GM18861 (cell line): ENCODE measurements around the gene BPNT1.
A peak's percentile ranks its signal among the peaks of the same experiment; 100 is the strongest.
"Not testable (repeated sequence)": the region's sequence is repeated elsewhere in the genome, so short reads cannot be mapped to it uniquely, and the experiment has no call there.

Experiments used
- ATAC-seq: cut with Tn5 transposase; IDR thresholded peaks from one replicate; pipeline ENCODE4 v1.9.1; 2021; ENCODE audit not compliant: unreplicated experiment

Gene BPNT1

DNA sequence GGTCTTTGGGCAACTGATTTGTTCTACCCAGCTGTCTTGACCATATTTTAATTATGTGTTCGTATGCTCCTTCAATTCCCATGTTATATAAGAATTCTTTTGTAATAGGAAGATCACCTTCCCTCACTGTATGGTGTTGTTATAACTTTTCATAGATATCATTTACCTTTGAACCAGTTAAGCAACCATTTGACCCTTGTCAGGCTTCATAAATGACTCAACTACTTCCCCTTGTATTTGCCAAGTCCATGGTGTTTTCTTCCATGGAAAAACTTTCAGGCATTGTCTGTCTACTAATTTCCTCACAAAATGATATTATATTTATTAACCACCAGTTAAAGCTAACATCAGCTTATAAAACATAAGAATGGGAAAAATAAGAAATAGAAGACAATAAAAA lies 5.1 kb downstream of the BPNT1 start:
- ATAC-seq = no peak

DNA sequence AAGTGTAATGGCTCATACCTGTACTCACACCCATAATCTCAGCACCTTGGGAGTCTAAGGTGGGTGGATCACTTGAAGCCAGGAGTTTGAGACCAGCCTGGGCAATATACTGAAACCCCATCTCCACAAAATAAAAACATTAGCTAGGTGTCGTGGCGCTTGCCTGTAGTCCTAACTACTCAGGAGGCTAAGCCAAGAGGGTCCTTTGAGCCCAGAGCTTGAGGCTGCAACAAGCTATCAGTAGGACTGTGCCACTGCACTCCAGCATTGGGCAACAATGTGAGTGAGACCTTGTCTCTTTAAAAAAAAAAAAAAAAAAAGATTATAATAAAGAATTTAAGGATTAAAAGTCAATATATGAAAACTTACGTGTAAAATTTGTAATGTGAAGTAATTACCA lies 11.7 kb downstream of the BPNT1 start:
- no peak for ATAC-seq

DNA sequence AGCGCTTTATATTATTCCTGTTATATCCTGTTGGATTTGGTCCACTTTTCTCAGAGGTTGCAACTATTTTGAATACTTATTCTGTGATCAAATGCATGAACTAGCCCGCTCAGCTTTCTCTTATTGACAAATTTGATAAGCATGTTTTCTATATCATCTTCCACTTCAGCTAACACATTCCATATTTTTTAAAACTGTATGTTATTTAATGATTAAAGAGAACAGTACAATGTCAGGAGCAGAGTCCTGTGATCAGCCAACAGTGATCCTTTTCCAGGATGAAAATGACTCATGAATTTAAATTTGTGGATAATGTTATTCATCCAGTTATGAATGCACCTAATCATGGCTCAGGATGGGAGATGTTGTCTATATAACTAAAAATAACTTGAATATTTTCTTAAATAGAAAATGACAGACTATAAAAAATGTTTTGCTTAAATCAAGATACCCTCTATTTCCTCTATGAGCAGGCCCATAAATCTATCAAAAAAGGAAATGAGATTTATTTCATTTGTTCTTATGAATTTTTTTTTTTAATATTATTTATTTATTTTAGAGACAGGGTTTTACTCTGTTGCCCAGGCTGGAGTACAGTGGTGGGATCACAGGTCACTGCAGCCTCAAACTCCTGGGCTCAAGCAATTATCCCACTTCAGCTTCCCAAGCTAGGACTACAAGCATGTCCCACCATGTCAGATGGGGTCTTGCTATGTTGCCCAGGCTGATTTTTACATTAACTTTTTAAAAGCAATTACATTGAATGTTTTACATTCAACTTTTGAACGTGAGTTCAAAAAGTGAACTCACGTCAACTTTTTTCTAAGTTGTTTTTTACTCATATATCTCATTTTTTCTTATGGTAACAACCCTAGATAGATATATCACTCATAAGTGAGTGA lies 12.5 kb downstream of the BPNT1 start:
- ATAC-seq = no peak

DNA sequence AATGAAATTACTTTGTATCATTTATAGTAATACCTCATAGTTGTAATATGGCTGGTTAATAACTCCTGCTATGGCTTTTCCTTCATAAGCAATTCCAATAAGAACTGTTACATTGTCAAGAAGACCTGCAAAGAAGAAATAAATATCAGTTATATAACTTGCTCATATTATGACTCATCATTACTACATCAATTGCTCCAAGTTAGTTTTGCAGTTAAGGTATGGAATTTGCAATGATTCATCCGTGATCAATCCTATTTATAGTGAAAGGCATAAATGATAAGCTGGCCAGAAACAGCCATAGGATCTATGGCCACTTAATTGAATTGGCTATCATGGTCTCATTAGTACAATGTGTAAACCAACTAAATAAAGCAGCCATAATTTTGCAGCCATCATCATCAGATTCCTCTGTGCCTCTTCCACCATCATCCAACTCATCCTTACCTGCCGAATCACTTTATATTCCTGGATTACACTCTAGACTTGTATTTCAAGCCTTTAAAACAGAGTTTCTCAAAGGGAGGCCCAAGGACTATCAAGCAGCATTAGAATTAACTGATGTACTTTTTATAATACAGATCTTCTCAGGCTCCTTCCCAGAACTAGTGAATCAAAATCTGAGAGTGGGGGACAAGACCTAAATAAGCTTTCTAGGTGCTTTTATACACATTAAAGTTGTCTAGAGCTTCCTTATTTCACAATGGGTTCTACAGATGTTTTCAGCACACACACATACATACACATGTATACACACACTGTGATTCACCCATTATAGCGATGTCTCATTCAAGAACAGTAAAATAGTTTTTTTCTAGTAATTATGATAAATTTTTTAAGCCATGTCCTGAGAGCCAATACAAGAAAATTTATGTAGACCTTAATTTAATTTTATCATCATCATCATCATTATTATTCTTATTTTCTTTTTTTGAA lies 22.1 kb downstream of the BPNT1 start:
- ATAC-seq = no peak

DNA sequence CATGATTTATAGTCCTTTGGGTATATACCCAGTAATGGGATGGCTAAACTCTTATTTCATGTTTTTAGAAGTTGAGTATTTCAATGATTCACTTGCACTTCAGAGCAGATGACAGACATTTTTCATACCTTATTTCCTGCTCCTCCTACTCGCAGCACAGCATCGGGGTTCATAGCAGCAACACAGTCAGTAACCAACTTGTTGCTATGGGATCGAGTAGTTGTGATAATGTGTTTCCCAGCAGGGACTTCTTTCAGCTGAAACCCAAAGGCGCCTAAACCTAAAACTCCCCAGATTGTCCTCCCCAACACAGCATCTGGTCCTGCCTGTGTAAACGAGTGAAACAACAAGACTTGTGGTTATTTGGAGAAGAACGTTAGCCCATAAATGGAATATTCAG lies 27.0 kb downstream of the BPNT1 start:
- ATAC-seq = no peak

DNA sequence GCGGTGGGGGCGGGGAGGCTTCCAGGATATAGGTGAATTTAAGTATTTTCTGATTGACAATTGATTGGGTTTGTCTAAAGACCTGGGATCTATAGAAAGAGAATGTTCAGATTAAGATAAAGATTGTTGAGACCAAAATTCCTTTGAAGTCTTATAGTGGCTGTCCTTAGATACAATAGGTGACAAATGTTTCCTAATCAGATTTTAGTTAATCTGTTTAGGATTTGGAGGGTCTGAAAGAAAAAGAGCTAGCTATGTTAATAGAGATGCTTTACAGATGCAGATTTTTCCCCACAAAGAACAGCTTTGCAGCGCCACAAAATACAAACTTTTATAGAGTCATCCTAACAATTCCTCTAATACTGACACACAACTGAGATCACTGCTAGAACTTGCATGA lies 28.7 kb downstream of the BPNT1 start:
- no peak for ATAC-seq

DNA sequence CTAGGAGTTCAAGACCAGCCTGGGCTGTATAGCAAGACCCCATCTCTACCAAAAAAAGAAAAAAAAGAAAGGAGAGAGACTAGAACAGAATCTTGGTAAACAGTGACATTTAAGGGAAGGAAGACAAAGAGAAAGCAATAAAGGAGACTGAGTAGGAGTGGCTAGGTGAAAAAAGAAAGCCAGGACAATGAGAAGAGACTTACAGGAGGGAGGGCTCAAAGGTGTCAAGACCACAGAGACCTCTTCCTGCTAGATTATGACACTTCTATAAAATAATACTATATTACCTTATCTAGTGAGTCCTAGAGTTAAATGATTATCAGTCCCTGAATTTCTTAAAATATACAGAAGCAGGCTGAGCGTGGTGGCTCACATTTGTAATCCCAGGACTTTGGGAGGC lies 33.2 kb downstream of the BPNT1 start:
- ATAC-seq = no peak

DNA sequence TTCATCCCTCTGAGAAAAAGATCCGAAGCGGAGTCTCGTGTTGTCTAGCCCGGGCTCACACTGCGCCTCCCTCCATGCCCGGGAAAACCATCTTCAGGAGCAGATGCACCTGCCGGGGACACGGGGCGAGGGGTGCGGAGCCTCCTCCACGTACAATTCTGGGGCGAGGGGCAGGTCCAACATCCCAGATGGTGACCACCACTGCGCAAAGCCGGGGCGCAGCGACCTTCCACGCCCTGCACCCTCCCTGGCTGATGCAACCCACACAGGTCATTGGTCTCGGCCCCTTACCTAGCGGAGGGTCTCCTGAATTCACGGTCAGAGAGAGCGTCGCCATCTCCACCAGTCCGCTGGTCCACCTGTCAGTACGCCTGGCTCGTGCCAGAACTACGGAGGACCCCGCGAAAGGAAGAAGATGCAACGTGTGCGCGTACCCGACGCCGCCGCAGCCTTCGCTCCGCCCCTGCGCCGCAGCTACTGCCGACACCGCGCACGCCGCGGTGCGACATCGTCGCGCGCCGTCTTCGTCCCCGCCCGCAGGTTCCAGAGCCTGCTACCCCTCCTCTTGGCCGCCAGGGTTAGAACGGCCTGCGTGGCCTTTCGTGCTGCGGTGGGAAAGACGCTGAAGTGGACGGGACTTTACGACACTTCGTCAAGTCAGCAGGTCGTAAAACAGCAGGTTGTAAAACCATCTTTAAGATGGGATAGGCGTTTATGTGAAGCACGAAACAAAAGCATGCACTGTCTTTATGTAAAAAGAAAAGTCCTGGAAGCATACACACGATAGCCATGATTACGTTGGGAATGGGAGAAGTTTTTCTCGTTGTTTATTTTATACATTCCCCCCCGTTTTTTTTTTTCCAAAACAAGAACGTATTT lies 43.3 kb downstream of the BPNT1 start, which contains the start of gene EPRS1:
EPRS1 (minus strand) TSS at position 454 of the 879 bp plus-strand sequence; CDS start at position 337, 117 bp downstream.
- ATAC-seq = peak; percentile 99

DNA sequence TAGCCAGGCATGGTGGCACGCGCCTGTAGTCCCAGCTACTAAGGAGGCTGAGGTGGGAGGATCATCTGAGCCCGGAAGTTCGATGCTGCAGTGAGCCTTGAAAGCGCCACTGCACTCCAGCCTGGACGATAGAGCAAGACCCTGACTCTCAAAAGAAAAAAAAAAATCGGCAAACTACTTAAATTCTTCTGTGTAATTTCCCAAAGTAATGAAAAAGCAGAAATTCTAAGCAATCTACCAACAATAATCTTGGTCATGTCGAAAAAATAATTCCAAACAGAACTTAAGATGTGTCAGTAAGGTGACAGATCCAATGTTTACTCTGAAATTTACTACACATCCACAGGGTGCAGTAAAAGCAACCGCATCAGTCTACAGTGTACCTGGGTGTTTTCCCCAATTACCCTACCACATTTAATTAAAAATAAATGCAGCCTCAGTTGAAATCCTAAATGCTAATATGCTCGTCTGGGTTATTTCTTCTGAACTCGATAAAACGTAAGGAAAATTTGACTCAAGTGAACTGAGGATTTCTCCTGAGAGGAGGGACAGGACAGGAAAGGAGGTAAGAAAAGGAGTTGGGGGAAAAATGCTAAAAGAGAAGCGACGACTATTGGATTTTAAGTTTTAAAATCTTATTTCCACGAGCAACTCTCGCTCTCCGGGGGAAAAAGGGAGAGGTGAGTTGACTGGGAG lies 44.1 kb downstream of the BPNT1 start:
- no peak for ATAC-seq

DNA sequence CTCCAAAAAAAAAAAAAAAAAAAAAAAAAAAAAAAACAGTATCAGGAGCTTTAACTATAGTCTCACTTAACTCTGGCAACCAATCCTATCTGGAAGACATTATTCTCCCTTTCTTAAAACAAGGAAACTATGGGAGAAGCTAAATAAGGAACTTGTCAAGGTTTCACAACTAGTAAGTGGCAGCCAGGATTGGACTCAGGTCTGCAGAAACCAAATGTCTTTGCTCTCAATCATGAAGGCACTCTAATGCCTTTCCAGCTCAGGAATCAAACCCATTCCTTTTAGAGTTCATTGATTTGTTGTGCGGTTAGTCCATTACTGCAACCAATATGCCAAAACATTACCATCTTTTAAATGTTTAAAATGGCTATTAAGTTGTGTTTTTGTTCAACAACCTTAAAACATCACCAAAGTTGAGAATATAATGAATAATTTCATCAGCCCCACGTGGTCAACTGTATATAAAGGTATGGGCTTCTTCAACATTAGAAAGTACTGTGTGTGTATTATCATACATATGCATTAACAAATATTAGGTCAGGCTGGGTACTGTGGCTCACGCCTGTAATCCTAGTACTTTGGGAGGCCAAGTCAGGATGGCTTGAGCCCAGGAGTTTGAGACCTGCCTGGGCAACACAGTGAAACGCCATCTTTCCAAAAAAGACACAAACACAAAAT lies 44.8 kb downstream of the BPNT1 start:
- no peak for ATAC-seq

DNA sequence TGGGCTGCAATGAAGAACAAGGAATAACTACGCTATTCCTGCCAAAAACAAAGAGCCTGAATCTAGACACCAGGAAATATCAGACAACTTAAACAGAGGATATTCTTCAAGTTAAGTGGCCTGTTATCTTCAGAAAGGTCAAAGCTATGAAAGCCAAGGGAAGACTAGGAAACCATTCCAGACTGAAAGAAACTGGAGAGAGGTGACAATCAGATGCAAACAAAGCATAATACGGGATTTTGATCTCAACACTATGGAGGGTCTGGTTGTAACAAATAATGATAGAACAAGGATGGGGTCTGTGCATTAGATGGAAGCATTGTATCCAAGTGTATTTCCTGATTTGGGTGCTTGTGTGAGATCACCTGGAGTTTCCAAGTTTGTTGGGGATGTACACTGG lies 45.9 kb downstream of the BPNT1 start:
- no peak for ATAC-seq

DNA sequence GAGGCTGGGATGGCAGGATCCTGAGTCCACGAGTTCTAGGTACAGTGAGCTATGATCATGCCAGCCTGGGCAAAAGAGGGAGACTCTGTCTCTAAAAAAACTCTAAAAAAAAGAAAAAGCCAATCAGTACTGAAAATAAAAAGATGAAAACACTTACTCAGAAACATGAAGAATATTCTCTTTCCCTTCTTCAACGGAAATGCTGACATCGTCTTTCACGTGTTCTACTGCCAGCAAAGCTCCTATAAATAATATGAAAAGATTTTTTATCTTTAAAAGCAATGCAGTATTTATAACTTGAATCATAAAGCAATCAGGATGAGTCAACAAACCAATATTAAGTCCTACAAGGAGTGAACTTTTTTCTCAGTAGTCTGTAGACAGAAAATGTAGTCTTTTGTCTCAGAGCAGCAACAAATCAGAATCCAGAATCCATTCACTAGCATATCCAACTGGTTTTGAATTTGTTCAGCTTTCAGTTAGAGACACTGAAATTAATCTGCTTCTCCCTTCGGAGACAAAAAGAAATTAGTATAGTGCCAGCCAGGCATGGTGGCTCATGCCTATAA lies 49.5 kb downstream of the BPNT1 start:
- no peak for ATAC-seq

DNA sequence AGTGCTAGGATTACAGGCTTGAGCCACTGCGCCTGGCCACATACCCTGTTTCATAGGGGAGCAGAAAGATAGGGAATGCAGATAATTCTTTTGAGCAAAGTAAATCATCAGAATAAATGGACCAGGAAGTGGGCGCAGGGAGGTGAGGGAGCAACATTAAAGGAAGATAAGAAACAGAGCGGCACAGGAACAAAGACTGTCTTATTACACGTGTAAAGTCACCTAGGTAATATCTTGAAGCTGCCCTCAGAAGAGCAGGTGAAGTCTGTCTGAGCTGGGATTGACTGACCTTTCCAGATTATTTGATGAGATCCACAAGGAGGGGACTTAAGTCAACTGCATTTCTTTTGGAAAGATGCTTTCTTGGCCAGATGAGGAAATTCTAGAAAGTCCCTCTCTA lies 50.9 kb downstream of the BPNT1 start:
- no peak for ATAC-seq

DNA sequence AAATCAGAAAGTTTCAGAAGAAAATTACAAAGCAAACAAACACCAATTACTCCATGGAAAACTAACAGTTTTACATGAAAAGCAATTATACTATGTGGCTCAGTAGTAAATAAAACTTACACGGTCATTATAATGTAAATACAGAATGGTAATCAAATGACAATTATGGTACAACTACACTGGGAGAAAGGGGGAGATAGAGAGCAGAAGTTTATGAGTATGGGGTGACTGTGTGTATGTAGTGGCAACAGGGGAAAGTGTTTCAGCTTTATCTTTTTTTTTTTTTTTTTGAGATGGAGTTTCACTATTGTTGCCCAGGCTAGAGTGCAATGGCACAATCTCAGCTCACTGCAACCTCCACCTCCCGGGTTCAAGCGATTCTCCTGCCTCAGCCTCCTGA lies 51.8 kb downstream of the BPNT1 start:
- not testable (repeated sequence) for ATAC-seq

DNA sequence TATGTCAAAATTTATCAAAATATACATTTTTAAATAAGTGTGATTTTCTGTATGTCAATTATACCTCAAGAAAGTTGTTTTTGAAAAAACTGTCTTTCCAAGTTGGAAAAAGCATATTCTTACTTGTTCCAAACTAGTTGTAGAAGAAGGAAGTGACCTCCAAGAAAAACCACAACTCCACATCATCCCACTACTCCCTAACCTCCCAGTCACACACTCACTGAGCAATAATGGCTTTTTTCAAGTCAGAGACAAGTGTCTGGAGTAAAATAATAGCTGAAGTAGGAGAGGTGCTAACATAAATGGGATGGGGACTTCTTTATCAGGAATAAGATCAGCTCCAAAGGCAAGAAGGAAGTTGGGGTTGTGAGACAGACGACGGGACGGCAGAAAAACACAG lies 56.7 kb downstream of the BPNT1 start:
- ATAC-seq = no peak

DNA sequence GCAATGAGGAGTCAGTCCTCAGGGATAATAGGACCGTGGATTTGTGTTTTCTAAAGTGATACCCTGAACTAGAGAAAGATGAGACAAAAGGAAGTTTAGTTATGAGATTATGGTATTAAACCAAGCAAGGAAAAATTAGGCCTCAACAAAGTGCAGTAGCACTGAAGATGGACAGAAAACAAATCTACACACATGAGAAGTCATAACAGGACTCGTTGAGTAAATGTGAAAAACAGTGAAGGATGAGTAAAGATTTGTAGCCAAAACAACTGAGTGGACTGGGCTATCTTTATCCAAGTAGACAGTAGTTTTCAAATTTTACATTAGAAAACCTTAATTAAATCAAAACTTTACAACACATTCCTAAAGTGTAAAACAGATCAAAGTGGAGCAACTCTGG lies 58.3 kb downstream of the BPNT1 start:
- ATAC-seq = no peak

DNA sequence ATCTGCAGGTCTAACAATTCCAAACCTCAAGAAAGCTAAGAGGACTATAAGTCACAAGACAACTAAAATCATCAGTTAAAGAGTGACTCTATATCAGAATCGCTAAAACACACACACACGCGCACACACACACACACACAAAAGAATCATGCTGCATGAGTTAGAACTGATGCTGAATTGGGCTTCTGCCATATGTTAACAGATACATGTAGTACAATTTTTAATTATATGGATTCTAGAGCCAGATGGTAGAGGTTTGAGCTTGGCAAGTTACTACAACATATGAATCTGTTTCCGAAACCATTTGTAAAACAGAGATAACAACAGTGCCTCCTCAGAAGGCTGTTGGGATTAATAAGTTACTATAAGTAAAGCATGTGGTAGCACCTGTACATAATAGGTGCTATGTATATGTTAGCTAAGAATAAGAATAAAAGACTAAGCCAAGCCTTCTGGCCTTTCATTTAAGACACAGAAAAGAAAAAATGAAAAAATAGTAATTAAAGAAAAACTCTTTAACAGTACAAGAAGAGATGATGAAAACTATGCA lies 61.2 kb downstream of the BPNT1 start:
- peak; percentile 50 for ATAC-seq

DNA sequence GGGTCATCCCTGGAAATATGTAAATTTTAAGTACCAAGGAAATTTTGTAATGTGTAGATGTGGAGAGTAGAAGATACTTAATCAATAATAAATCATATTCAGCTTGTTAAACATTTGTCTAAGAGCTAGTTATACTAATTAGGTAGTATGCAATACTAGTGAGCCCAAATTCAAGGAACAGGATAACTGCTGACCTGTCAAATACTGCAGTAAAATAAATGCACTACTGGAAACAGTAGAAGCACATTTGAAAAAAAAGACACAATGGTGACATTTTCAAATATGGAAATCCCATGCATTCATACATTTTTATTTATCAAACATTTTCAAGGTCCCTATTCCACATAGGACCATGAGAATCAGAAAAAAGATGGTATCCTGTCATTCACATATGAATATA lies 70.5 kb downstream of the BPNT1 start:
- no peak for ATAC-seq

DNA sequence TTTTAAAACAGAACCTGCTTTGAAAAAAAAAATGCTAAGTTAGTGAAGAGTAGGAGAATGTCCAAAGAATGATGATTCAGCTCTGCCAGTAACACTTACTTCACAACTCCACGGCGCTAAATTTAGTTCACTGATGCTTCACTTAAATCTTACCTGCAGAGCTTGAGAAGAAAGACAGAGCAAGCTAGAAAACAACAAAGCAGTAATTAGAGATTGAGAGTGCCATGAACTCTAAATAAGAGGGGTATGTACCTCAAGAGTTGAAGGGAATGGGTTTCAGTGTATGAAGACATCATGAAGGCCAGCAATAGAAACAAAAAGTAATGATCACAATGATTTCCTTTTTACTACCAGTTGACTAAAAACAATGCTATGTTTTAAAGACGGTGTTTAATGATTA lies 76.1 kb downstream of the BPNT1 start:
- peak; percentile 89 for ATAC-seq
